HCT116 (cell line): ENCODE data around the gene PLA1A. TPM values are rescaled to one million over a fixed set of nuclear protein-coding genes. Genes with fewer than 3 reads are reported as not detected.

Experiments used
- ATAC-seq: fragments of 200-7000 bp; cut with Tn5 transposase; 2 replicates; pipeline ENCODE4 v1.9.1; 2020; ENCODE audit warnings: mild to moderate bottlenecking, moderate library complexity
- BruUV-seq: library from RNA; stranded (reverse); fragments of 400-500 nt; replicated peaks from 2 replicates; lab custom pipeline; 2021; lab: Mats Ljungman, UMichigan
- CTCF ChIA-PET: fragments of 300-600 bp; sonication (Branson Sonifier 250); formaldehyde crosslinking; loops from one replicate; lab custom pipeline; 2021; ENCODE audit warnings: antibody characterized with exemption; lab: Charles Lee
- POLR2A ChIA-PET: fragments of 300-600, 350-600 bp; sonication (Branson Sonifier 250); formaldehyde crosslinking; loops from one replicate; lab custom pipeline; 2021; ENCODE audit warnings: antibody characterized with exemption; lab: Charles Lee
- RAD21 ChIA-PET, 2 experiments: fragments of 300-600 bp; sonication (Branson Sonifier 250); formaldehyde crosslinking; loops; one replicate each; lab custom pipeline; 2023; ENCODE audit warnings: low total read pairs in 2 of 2; ENCODE audit not compliant: uncharacterized antibody in 2 of 2, unreplicated experiment in 2 of 2, low non-redundant PET in 1 of 2; lab: Charles Lee
- DNase-seq: peaks from one replicate; pipeline ENCODE4 v3.0.0-alpha.2; 2010; ENCODE audit warnings: low read depth, low spot score
- H2AFZ ChIP-seq: fragments of 200-600 bp; shearing (Covaris generic), sonication (generic); 2 replicates; pipeline ENCODE4 v1.6.1; 2017; ENCODE audit warnings: low read depth, mixed run types, mixed read lengths, antibody characterized with exemption, low read length; ENCODE audit not compliant: poor library complexity, severe bottlenecking
- H3K27ac ChIP-seq: 2 replicates; pipeline ENCODE4 v1.5.1; 2012; ENCODE audit warnings: low read depth, low read length
- H3K27me3 ChIP-seq: fragments of 200-600 bp; sonication (generic); 2 replicates; pipeline ENCODE4 v1.6.1; 2016; ENCODE audit warnings: mixed run types, low read length, mixed read lengths; ENCODE audit not compliant: insufficient read depth
- H3K36me3 ChIP-seq, 2 experiments: fragments of 200-500 bp in 1 of 2; fragments of 200-600 bp in 1 of 2; sonication (Bioruptor generic) in 1 of 2; sonication (generic) in 1 of 2; 2 replicates each; pipeline versions ENCODE4 v1.5.1 to v1.6.1; 2014 to 2016; ENCODE audit warnings: low read length in 2 of 2, inconsistent platforms in 1 of 2, mixed read lengths in 1 of 2, mixed run types in 1 of 2; ENCODE audit not compliant: insufficient read depth in 2 of 2, control insufficient read depth in 1 of 2
- H3K4me1 ChIP-seq, 2 experiments: fragments of 200-600 bp in 1 of 2; sonication (generic) in 1 of 2; 2 replicates each; pipeline versions ENCODE4 v1.5.1 to v1.6.1; 2012 to 2017; ENCODE audit warnings: low read length in 2 of 2, inconsistent platforms in 1 of 2, mild to moderate bottlenecking in 1 of 2, mixed read lengths in 1 of 2, mixed run types in 1 of 2, moderate library complexity in 1 of 2; ENCODE audit not compliant: insufficient read depth in 2 of 2, control insufficient read depth in 1 of 2
- H3K4me2 ChIP-seq: fragments of 200-600 bp; sonication (generic); 2 replicates; pipeline ENCODE4 v1.6.1; 2017; ENCODE audit warnings: mixed run types, low read length, mixed read lengths
- H3K4me3 ChIP-seq, 2 experiments: fragments of 200-600 bp in 1 of 2; sonication (generic) in 1 of 2; replicated peaks in 1 of 2; 2 replicates each; pipeline ENCODE4 v1.5.1; 2011 to 2016; ENCODE audit warnings: low read length in 2 of 2, control low read depth in 1 of 2, low read depth in 1 of 2, mild to moderate bottlenecking in 1 of 2, mixed read lengths in 1 of 2, mixed run types in 1 of 2
- H3K79me2 ChIP-seq: fragments of 200-600 bp; sonication (generic); 2 replicates; pipeline ENCODE4 v1.6.1; 2017; ENCODE audit warnings: mild to moderate bottlenecking, mixed run types, low read length, moderate library complexity, mixed read lengths; ENCODE audit not compliant: insufficient read depth
- H3K9ac ChIP-seq: fragments of 200-600 bp; sonication (generic); 2 replicates; pipeline ENCODE4 v1.6.1; 2016; ENCODE audit warnings: low read length, mixed read lengths
- H3K9me2 ChIP-seq: fragments of 200-600 bp; sonication (generic), shearing (Covaris generic); 2 replicates; pipeline ENCODE4 v1.6.1; 2017; ENCODE audit warnings: mixed run types, mild to moderate bottlenecking, moderate library complexity; ENCODE audit not compliant: insufficient read depth
- H3K9me3 ChIP-seq, 2 experiments: fragments of 200-500 bp in 1 of 2; fragments of 200-600 bp in 1 of 2; sonication (Bioruptor generic) in 1 of 2; sonication (generic) in 1 of 2; 2 replicates each; pipeline ENCODE4 v1.6.1; 2014 to 2017; ENCODE audit warnings: low read length in 2 of 2, mixed read lengths in 2 of 2, inconsistent platforms in 1 of 2, low read depth in 1 of 2, mild to moderate bottlenecking in 1 of 2, mixed run types in 1 of 2, moderate library complexity in 1 of 2; ENCODE audit not compliant: control insufficient read depth in 1 of 2, insufficient read depth in 1 of 2
- H4K20me1 ChIP-seq: fragments of 200-600 bp; sonication (generic), shearing (Covaris generic); 2 replicates; pipeline ENCODE4 v1.6.1; 2017; ENCODE audit warnings: mixed run types, mild to moderate bottlenecking, moderate library complexity; ENCODE audit not compliant: insufficient read depth
- ATF3 ChIP-seq: IDR thresholded peaks from 2 replicates; pipeline ENCODE4 v1.6.1; 2012
- CBX3 ChIP-seq: IDR thresholded peaks from 2 replicates; pipeline ENCODE4 v1.6.1; 2012; ENCODE audit warnings: low read depth
- CTCF ChIP-seq, 3 experiments: fragments of 200-600 bp in 1 of 3; sonication (generic) in 1 of 3; IDR thresholded peaks in 2 of 3; conservative IDR thresholded peaks in 1 of 3; 2 replicates each; pipeline ENCODE4 v1.5.1; 2012 to 2017; ENCODE audit warnings: low read depth in 2 of 3, low read length in 2 of 3, antibody characterized with exemption in 1 of 3, borderline replicate concordance in 1 of 3, control low read depth in 1 of 3, mild to moderate bottlenecking in 1 of 3, mixed read lengths in 1 of 3, mixed run types in 1 of 3, moderate library complexity in 1 of 3; ENCODE audit not compliant: insufficient read depth in 1 of 3
- EGR1 ChIP-seq: IDR thresholded peaks from 2 replicates; pipeline ENCODE4 v1.6.1; 2012; ENCODE audit warnings: low read depth
- FOSL1 ChIP-seq: IDR thresholded peaks from 2 replicates; pipeline ENCODE4 v1.6.1; 2012; ENCODE audit warnings: low read depth
- JUND ChIP-seq: IDR thresholded peaks from 2 replicates; pipeline ENCODE4 v1.6.1; 2012
- MAX ChIP-seq: IDR thresholded peaks from 2 replicates; pipeline ENCODE4 v1.6.1; 2012
- POLR2AphosphoS5 ChIP-seq: IDR thresholded peaks from 2 replicates; pipeline ENCODE4 v1.6.1; 2011; ENCODE audit warnings: mild to moderate bottlenecking, low read depth, low read length, moderate library complexity
- SIN3A ChIP-seq: IDR thresholded peaks from 2 replicates; pipeline ENCODE4 v1.6.1; 2012; ENCODE audit warnings: low read depth
- SRF ChIP-seq: IDR thresholded peaks from 2 replicates; pipeline ENCODE4 v1.6.1; 2012; ENCODE audit warnings: low read depth
- YY1 ChIP-seq: IDR thresholded peaks from 2 replicates; pipeline ENCODE4 v1.6.1; 2011; ENCODE audit warnings: low read length, low read depth, moderate library complexity, mild to moderate bottlenecking; ENCODE audit not compliant: insufficient replicate concordance; ENCODE audit errors: extremely low read depth
- ZNF274 ChIP-seq: fragments of 200-500 bp; sonication (Bioruptor generic); IDR thresholded peaks from 2 replicates; pipeline ENCODE4 v1.6.1; 2014; ENCODE audit warnings: mild to moderate bottlenecking, low read depth, low read length, inconsistent platforms
- intact Hi-C: fragments of 100-400 bp; cut with micrococcal nuclease; formaldehyde crosslinking; loops from 2 replicates; pipeline ENCODE4 v1.10.0; 2022
- total RNA-seq: library from RNA; stranded (reverse); gene quantifications from one replicate; pipeline ENCODE4 v1.2.1, GENCODE V29; 2021; ENCODE audit not compliant: unreplicated experiment

PLA1A gene
- total RNA-seq, 1 experiment from 2014 or later = not detected

GRCh38 chr3:119590706-119591105 is 7.0 kb upstream of the PLA1A start (continued):
- TF ChIP-seq MAX (no peak), POLR2AphosphoS5 (no peak), EGR1 (no peak), FOSL1 (no peak), CBX3 (no peak), SRF (no peak), YY1 (no peak), CTCF (IDR thresholded peaks at IDR 0.05 in 2 of 3, conservative IDR thresholded peaks at IDR 0.05 in 1 of 3; ENCODE audit: borderline replicate concordance in 1 of 3, insufficient read depth in 1 of 3, low read depth in 2 of 3, low read length in 2 of 3) (no peak), ATF3 (no peak), ZNF274 (no peak)

- no peak overlapping the region for H3K27ac ChIP-seq
- peaks cover 0 to 12% of the 10 kb centered on the region in 2 experiments; a peak in 2 of 4 replicates for H3K4me1 ChIP-seq
- RAD21 ChIA-PET = no interaction called here
- no peaks in the 10 kb centered on the region for H3K36me3 ChIP-seq
- no peak overlapping the region for H3K4me3 ChIP-seq
- no peak overlapping the region for H2AFZ ChIP-seq
- CTCF ChIA-PET = no interaction called here
- intact Hi-C loops = no loop called here
- POLR2A ChIA-PET = no interaction called here
- H3K79me2 ChIP-seq = no peaks in the 10 kb centered on the region
- H3K27me3 ChIP-seq = 0 out of 2 replicates have a peak, but pooled peaks cover 8% of the 10 kb centered on the region
- no TSS peak for BruUV-seq
- DNase-seq = no peak
- H3K9me2 ChIP-seq = no peaks in the 10 kb centered on the region
- no peak overlapping the region for H3K4me2 ChIP-seq
- no peaks in the 10 kb centered on the region for H4K20me1 ChIP-seq
- TF ChIP-seq ZNF274 = no peak
- no peak for TF ChIP-seq SIN3A
- TF ChIP-seq CTCF (IDR thresholded peaks at IDR 0.05 in 2 of 3, conservative IDR thresholded peaks at IDR 0.05 in 1 of 3; ENCODE audit: borderline replicate concordance in 1 of 3, insufficient read depth in 1 of 3, low read depth in 2 of 3, low read length in 2 of 3) = no peak
- no peak for TF ChIP-seq JUND
- TF ChIP-seq YY1 = no peak
- no peak for TF ChIP-seq POLR2AphosphoS5
- TF ChIP-seq, all 23 proteins: peak for 0
- ATAC-seq = no peak
- no peaks in the 10 kb centered on the region for H3K9me3 ChIP-seq
- no peak overlapping the region for H3K9ac ChIP-seq
These were observed 4.8 kb upstream of the PLA1A start for GRCh38 chr3:119592861-119593260.
